T-helper 1 cell treated with Interleukin-12 subunit alpha and Interleukin-12 subunit beta and Interleukin-4 antibody, amounts not matched to agents 30 μg/mL and 1 μg/mL, for 36 hours (primary cell): ENCODE results near the gene TENM4.

Experiments used
- H3K27ac Mint-ChIP-seq: one replicate; pipeline ENCODE4 v1.8.0; 2021; ENCODE audit warnings: mild to moderate bottlenecking, mixed read lengths
- H3K27me3 Mint-ChIP-seq: one replicate; pipeline ENCODE4 v1.8.0; 2021; ENCODE audit warnings: low read depth, mixed read lengths
- H3K36me3 Mint-ChIP-seq: one replicate; pipeline ENCODE4 v1.8.0; 2021; ENCODE audit warnings: low read depth, mixed read lengths
- H3K4me1 Mint-ChIP-seq: one replicate; pipeline ENCODE4 v1.8.0; 2021; ENCODE audit warnings: low read depth, mixed read lengths
- H3K4me3 Mint-ChIP-seq: one replicate; pipeline ENCODE4 v1.8.0; 2021; ENCODE audit warnings: mild to moderate bottlenecking, moderate library complexity, mixed read lengths
- H3K9me3 Mint-ChIP-seq: one replicate; pipeline ENCODE4 v1.8.0; 2021; ENCODE audit warnings: mixed read lengths

TENM4 gene

GRCh38 chr11:79437981-79438630 lies 2.7 kb downstream of the TENM4 start:
- H3K9me3 Mint-ChIP-seq, result no peaks in the 10 kb centered on the region
- H3K36me3 Mint-ChIP-seq, result no peaks in the 10 kb centered on the region
- H3K4me1 Mint-ChIP-seq, result peaks cover 7% of the 10 kb centered on the region
- peaks cover 69% of the 10 kb centered on the region for H3K27me3 Mint-ChIP-seq
- H3K27ac Mint-ChIP-seq, result no peak overlapping the region
- no peak overlapping the region for H3K4me3 Mint-ChIP-seq

GRCh38 chr11:79437278-79437980 lies 3.4 kb downstream of the TENM4 start:
- no peaks in the 10 kb centered on the region for H3K36me3 Mint-ChIP-seq
- peaks cover 62% of the 10 kb centered on the region for H3K27me3 Mint-ChIP-seq
- no peak overlapping the region for H3K27ac Mint-ChIP-seq

GRCh38 chr11:79436919-79437277 lies 3.9 kb downstream of the TENM4 start:
- Mint-ChIP-seq H3K27ac (no peak overlapping the region), H3K4me3 (peak overlapping the region; percentile 17), H3K36me3 (no peaks in the 10 kb centered on the region), H3K4me1 (peaks cover 7% of the 10 kb centered on the region), H3K9me3 (no peaks in the 10 kb centered on the region), H3K27me3 (peaks cover 60% of the 10 kb centered on the region)

More at GRCh38 chr11:79437278-79437980, 3.4 kb downstream of the TENM4 start:
- Mint-ChIP-seq H3K4me3 (peak overlapping the region; percentile 17), H3K9me3 (no peaks in the 10 kb centered on the region), H3K4me1 (peaks cover 7% of the 10 kb centered on the region)

- no peak overlapping the region for H3K4me3 Mint-ChIP-seq
- no peaks in the 10 kb centered on the region for H3K4me1 Mint-ChIP-seq
- no peaks in the 10 kb centered on the region for H3K36me3 Mint-ChIP-seq
- H3K27me3 Mint-ChIP-seq, result peaks cover 42% of the 10 kb centered on the region
- no peaks in the 10 kb centered on the region for H3K9me3 Mint-ChIP-seq
- H3K27ac Mint-ChIP-seq, result no peak overlapping the region
Observed at GRCh38 chr11:79434283-79434682, 6.5 kb downstream of the TENM4 start.

- Mint-ChIP-seq H3K9me3 (no peaks in the 10 kb centered on the region), H3K4me1 (no peaks in the 10 kb centered on the region), H3K27ac (no peak overlapping the region), H3K4me3 (no peak overlapping the region), H3K27me3 (peaks cover 23% of the 10 kb centered on the region), H3K36me3 (no peaks in the 10 kb centered on the region)
Observed at GRCh38 chr11:79432138-79432537, 8.7 kb downstream of the TENM4 start.

GRCh38 chr11:79431535-79431934 lies 9.3 kb downstream of the TENM4 start:
- no peak overlapping the region for H3K27ac Mint-ChIP-seq

GRCh38 chr11:79430280-79430679 lies 10.6 kb downstream of the TENM4 start:
- Mint-ChIP-seq H3K27ac (no peak overlapping the region), H3K9me3 (no peaks in the 10 kb centered on the region), H3K4me3 (no peak overlapping the region), H3K4me1 (no peaks in the 10 kb centered on the region), H3K27me3 (peaks cover 5% of the 10 kb centered on the region), H3K36me3 (no peaks in the 10 kb centered on the region)

More at GRCh38 chr11:79431535-79431934, 9.3 kb downstream of the TENM4 start:
- H3K4me1 Mint-ChIP-seq, result no peaks in the 10 kb centered on the region
- H3K36me3 Mint-ChIP-seq, result no peaks in the 10 kb centered on the region
- peaks cover 17% of the 10 kb centered on the region for H3K27me3 Mint-ChIP-seq
- H3K9me3 Mint-ChIP-seq, result no peaks in the 10 kb centered on the region
- H3K4me3 Mint-ChIP-seq, result no peak overlapping the region

- Mint-ChIP-seq H3K27ac (no peak overlapping the region), H3K4me1 (no peaks in the 10 kb centered on the region), H3K4me3 (no peak overlapping the region)
Observed at GRCh38 chr11:79428406-79428805, 12.4 kb downstream of the TENM4 start.

GRCh38 chr11:79427611-79428327 lies 13.1 kb downstream of the TENM4 start:
- no peaks in the 10 kb centered on the region for H3K9me3 Mint-ChIP-seq
- H3K4me1 Mint-ChIP-seq, result no peaks in the 10 kb centered on the region
- H3K27ac Mint-ChIP-seq, result no peak overlapping the region
- no peak overlapping the region for H3K4me3 Mint-ChIP-seq
- no peaks in the 10 kb centered on the region for H3K36me3 Mint-ChIP-seq
- H3K27me3 Mint-ChIP-seq, result peaks cover 3% of the 10 kb centered on the region

More at GRCh38 chr11:79428406-79428805, 12.4 kb downstream of the TENM4 start:
- no peaks in the 10 kb centered on the region for H3K9me3 Mint-ChIP-seq
- peaks cover 3% of the 10 kb centered on the region for H3K27me3 Mint-ChIP-seq
- no peaks in the 10 kb centered on the region for H3K36me3 Mint-ChIP-seq

- no peaks in the 10 kb centered on the region for H3K9me3 Mint-ChIP-seq
- H3K27ac Mint-ChIP-seq, result no peak overlapping the region
- H3K27me3 Mint-ChIP-seq, result peaks cover under 1% of the 10 kb centered on the region
- no peaks in the 10 kb centered on the region for H3K4me1 Mint-ChIP-seq
- no peaks in the 10 kb centered on the region for H3K36me3 Mint-ChIP-seq
- no peak overlapping the region for H3K4me3 Mint-ChIP-seq
Observed at GRCh38 chr11:79427126-79427525, 13.7 kb downstream of the TENM4 start.

GRCh38 chr11:79425463-79425862 lies 15.4 kb downstream of the TENM4 start:
- no peaks in the 10 kb centered on the region for H3K36me3 Mint-ChIP-seq

GRCh38 chr11:79423736-79424135 lies 17.1 kb downstream of the TENM4 start:
- H3K27me3 Mint-ChIP-seq, result no peaks in the 10 kb centered on the region
- H3K4me3 Mint-ChIP-seq, result no peak overlapping the region
- H3K36me3 Mint-ChIP-seq, result no peaks in the 10 kb centered on the region
- H3K27ac Mint-ChIP-seq, result no peak overlapping the region
- H3K4me1 Mint-ChIP-seq, result no peaks in the 10 kb centered on the region
- H3K9me3 Mint-ChIP-seq, result no peaks in the 10 kb centered on the region

More at GRCh38 chr11:79425463-79425862, 15.4 kb downstream of the TENM4 start:
- Mint-ChIP-seq H3K4me1 (no peaks in the 10 kb centered on the region), H3K27ac (no peak overlapping the region), H3K27me3 (no peaks in the 10 kb centered on the region), H3K4me3 (no peak overlapping the region), H3K9me3 (no peaks in the 10 kb centered on the region)

GRCh38 chr11:79422866-79423265 lies 18.0 kb downstream of the TENM4 start:
- no peaks in the 10 kb centered on the region for H3K27me3 Mint-ChIP-seq
- H3K4me3 Mint-ChIP-seq, result no peak overlapping the region
- H3K36me3 Mint-ChIP-seq, result no peaks in the 10 kb centered on the region
- H3K27ac Mint-ChIP-seq, result no peak overlapping the region
- H3K4me1 Mint-ChIP-seq, result no peaks in the 10 kb centered on the region
- H3K9me3 Mint-ChIP-seq, result no peaks in the 10 kb centered on the region

- Mint-ChIP-seq H3K4me1 (no peaks in the 10 kb centered on the region), H3K9me3 (no peaks in the 10 kb centered on the region), H3K36me3 (no peaks in the 10 kb centered on the region), H3K4me3 (no peak overlapping the region), H3K27me3 (no peaks in the 10 kb centered on the region), H3K27ac (no peak overlapping the region)
Observed at GRCh38 chr11:79421820-79422219, 19.0 kb downstream of the TENM4 start.

GRCh38 chr11:79419120-79419519 lies 21.7 kb downstream of the TENM4 start:
- H3K4me1 Mint-ChIP-seq, result no peaks in the 10 kb centered on the region
- no peaks in the 10 kb centered on the region for H3K27me3 Mint-ChIP-seq
- H3K36me3 Mint-ChIP-seq, result no peaks in the 10 kb centered on the region
- H3K4me3 Mint-ChIP-seq, result no peak overlapping the region
- no peak overlapping the region for H3K27ac Mint-ChIP-seq
- no peaks in the 10 kb centered on the region for H3K9me3 Mint-ChIP-seq
